Endodermal cell (in vitro differentiated cells): ENCODE data around the gene SC5D. TPM values are rescaled to one million over a fixed set of nuclear protein-coding genes. Genes with fewer than 3 reads are reported as not detected.

Source experiments
- DNase-seq: peaks from one replicate; pipeline ENCODE4 v3.0.0-alpha.2; 2017
- H3K27ac ChIP-seq: 2 replicates; pipeline ENCODE4 v1.5.1; 2013; ENCODE audit warnings: mild to moderate bottlenecking, low read depth, low read length, moderate library complexity
- H3K27me3 ChIP-seq: 2 replicates; pipeline ENCODE4 v1.6.1; 2013; ENCODE audit warnings: mild to moderate bottlenecking, low read length, moderate library complexity; ENCODE audit not compliant: insufficient read depth, control insufficient read depth, poor library complexity, severe bottlenecking
- H3K36me3 ChIP-seq: 2 replicates; pipeline ENCODE4 v1.7.0; 2013; ENCODE audit warnings: mild to moderate bottlenecking, low read length, moderate library complexity; ENCODE audit not compliant: control insufficient read depth, insufficient read depth
- H3K4me1 ChIP-seq: one replicate; pipeline ENCODE4 v1.7.0; 2013; ENCODE audit warnings: low read length; ENCODE audit not compliant: control insufficient read depth, insufficient read depth
- H3K4me3 ChIP-seq: 2 replicates; pipeline ENCODE4 v1.5.1; 2013; ENCODE audit warnings: mild to moderate bottlenecking, low read length, moderate library complexity
- H3K9ac ChIP-seq: 2 replicates; pipeline ENCODE4 v1.6.1; 2013; ENCODE audit warnings: mild to moderate bottlenecking, low read length, moderate library complexity; ENCODE audit not compliant: poor library complexity, severe bottlenecking; ENCODE audit errors: extremely low read depth
- H3K9me3 ChIP-seq: 2 replicates; pipeline ENCODE4 v1.6.1; 2013; ENCODE audit warnings: mild to moderate bottlenecking, low read length, moderate library complexity; ENCODE audit not compliant: control insufficient read depth
- H3K27ac Mint-ChIP-seq: 2 replicates; pipeline ENCODE4 v1.8.0; 2020; ENCODE audit warnings: mixed read lengths
- H3K27me3 Mint-ChIP-seq: 2 replicates; pipeline ENCODE4 v1.8.0; 2021; ENCODE audit warnings: mild to moderate bottlenecking, mixed read lengths; ENCODE audit not compliant: insufficient read depth
- H3K36me3 Mint-ChIP-seq: 2 replicates; pipeline ENCODE4 v1.8.0; 2020; ENCODE audit warnings: low read depth, mixed read lengths
- H3K4me1 Mint-ChIP-seq: 2 replicates; pipeline ENCODE4 v1.8.0; 2020; ENCODE audit warnings: mixed read lengths
- H3K4me3 Mint-ChIP-seq: 2 replicates; pipeline ENCODE4 v1.8.0; 2020; ENCODE audit warnings: mild to moderate bottlenecking, moderate library complexity, mixed read lengths
- H3K9me3 Mint-ChIP-seq: 2 replicates; pipeline ENCODE4 v1.8.0; 2020; ENCODE audit warnings: mild to moderate bottlenecking, mixed read lengths
- WGBS, 2 experiments: methylation state at CpG; one replicate each; pipeline versions ENCODE4 v1.1.5 to v1.1.7; 2013; ENCODE audit warnings: missing lambda C conversion rate in 2 of 2, mixed read lengths in 1 of 2; ENCODE audit not compliant: insufficient coverage in 1 of 2, insufficient read length in 1 of 2; 5-methylcytosine and 5-hydroxymethylcytosine counted together
- total RNA-seq, 2 donors: library from RNA; stranded (reverse); fragmentation: NEBNext Ultra II Directional in 1 of 2; extraction: Animal tissue kit (Norgen Biotek cat#: 25700) in 1 of 2; gene quantifications; 2 replicates in 1 of 2; 3 replicates in 1 of 2; pipeline ENCODE4 v1.2.1, GENCODE V29; 2021
- TF ChIP-seq, protein P1 (sequence below): fragments of 200-600 bp; sonication (generic); conservative IDR thresholded peaks from 2 replicates; pipeline ENCODE4 v1.5.0; 2021; ENCODE audit warnings: antibody characterized with exemption, mild to moderate bottlenecking

The SC5D gene
- total RNA-seq, 2 donors from 2014 or later = 66.0 to 70.9 TPM

DNA sequence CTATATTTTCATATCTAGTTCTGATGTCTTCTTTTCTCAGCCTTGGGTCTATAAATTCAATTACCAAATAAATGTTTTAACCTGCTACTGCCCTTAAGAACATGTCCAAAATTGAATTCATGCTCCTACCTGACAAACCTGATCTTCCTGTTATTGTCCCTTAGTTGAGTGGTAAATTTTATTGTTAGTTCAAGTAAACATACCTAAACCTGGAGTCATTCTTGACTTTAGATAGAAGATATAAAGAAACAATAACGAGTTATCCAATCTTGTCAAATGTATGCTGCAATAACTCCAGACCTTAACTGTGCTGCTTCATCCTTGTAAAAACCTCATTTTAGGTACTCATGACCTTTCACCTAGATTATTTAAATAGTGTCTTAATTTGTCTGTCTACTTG is 34.6 kb upstream of the SC5D start:
- 100% methylated on average over 1 of the region's 1 CpG for WGBS, 2 experiments
- H3K4me3 ChIP-seq = no peak overlapping the region
- TF ChIP-seq, protein P1, sequence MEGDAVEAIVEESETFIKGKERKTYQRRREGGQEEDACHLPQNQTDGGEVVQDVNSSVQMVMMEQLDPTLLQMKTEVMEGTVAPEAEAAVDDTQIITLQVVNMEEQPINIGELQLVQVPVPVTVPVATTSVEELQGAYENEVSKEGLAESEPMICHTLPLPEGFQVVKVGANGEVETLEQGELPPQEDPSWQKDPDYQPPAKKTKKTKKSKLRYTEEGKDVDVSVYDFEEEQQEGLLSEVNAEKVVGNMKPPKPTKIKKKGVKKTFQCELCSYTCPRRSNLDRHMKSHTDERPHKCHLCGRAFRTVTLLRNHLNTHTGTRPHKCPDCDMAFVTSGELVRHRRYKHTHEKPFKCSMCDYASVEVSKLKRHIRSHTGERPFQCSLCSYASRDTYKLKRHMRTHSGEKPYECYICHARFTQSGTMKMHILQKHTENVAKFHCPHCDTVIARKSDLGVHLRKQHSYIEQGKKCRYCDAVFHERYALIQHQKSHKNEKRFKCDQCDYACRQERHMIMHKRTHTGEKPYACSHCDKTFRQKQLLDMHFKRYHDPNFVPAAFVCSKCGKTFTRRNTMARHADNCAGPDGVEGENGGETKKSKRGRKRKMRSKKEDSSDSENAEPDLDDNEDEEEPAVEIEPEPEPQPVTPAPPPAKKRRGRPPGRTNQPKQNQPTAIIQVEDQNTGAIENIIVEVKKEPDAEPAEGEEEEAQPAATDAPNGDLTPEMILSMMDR = no peak
- Mint-ChIP-seq H3K4me3 (no peak overlapping the region), H3K9me3 (peaks cover 14% of the 10 kb centered on the region), H3K4me1 (peaks cover 10% of the 10 kb centered on the region), H3K27ac (no peak overlapping the region), H3K27me3 (no peaks in the 10 kb centered on the region), H3K36me3 (no peaks in the 10 kb centered on the region)
- no peak overlapping the region for H3K27ac ChIP-seq
- no peak for DNase-seq
- no peaks in the 10 kb centered on the region for H3K36me3 ChIP-seq
- H3K9ac ChIP-seq = no peak overlapping the region
- H3K4me1 ChIP-seq = no peaks in the 10 kb centered on the region
- H3K27me3 ChIP-seq = no peaks in the 10 kb centered on the region
- peaks cover 25% of the 10 kb centered on the region for H3K9me3 ChIP-seq

DNA sequence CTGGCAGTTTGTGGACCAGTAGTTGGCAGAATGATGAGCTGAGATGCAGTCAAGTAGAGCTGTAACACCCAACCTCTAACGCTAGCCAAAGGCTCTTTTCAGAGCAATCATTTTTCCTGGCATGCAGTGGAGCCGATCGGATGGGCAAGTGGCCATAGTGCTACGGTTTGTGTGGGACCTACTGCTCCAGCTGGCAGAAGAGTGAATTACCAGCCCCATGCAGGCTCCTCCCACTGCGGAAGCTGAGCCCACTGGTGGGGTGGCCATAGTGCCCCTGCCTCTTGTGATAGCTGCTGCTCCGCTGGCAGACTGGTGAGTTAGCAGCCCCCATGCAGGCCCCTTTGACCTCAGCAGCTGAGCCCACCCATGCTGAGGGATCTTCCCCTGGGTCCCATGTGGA is 27.0 kb upstream of the SC5D start:
- no peak overlapping the region for H3K4me3 Mint-ChIP-seq
- no peaks in the 10 kb centered on the region for H3K36me3 Mint-ChIP-seq
- H3K4me1 Mint-ChIP-seq = peaks cover 14% of the 10 kb centered on the region
- H3K27ac Mint-ChIP-seq = no peak overlapping the region
- no peak for DNase-seq
- no peak overlapping the region for H3K9ac ChIP-seq
- peaks cover 39% of the 10 kb centered on the region for H3K9me3 ChIP-seq
- H3K4me1 ChIP-seq = peaks cover 12% of the 10 kb centered on the region
- H3K27me3 ChIP-seq = peaks cover 40% of the 10 kb centered on the region
- no peaks in the 10 kb centered on the region for H3K36me3 ChIP-seq
- H3K4me3 ChIP-seq = no peak overlapping the region
- TF ChIP-seq, protein P1 = no peak
- WGBS, 2 experiments = 94 to 95% methylated on average over 5 to 6 of the region's 6 CpGs
- peaks cover 27% of the 10 kb centered on the region for H3K9me3 Mint-ChIP-seq
- peaks cover 29% of the 10 kb centered on the region for H3K27me3 Mint-ChIP-seq
- no peak overlapping the region for H3K27ac ChIP-seq

DNA sequence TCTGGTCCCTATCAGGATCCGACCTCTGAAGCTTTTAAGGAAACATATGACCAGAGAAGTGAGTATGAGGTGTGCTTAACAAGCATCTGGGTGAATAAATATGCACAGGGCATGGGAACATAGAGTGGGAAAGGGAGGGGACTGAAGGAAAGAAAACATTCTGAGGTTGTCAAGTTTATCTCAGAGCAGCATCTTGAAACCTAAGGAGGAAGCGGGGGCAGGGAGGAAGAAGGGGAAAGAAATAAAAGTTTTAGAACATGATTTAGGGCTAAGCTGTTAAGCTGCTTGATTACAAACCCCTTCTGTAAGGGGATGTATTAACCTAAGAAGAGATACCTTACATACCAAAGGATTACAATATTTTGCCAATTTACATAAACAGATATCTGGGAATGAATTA is 24.0 kb upstream of the SC5D start:
- Histone ChIP-seq H3K27me3 (peaks cover 53% of the 10 kb centered on the region), H3K36me3 (no peaks in the 10 kb centered on the region), H3K27ac (no peak overlapping the region), H3K4me1 (peaks cover 12% of the 10 kb centered on the region), H3K9ac (no peak overlapping the region), H3K9me3 (peaks cover 26% of the 10 kb centered on the region), H3K4me3 (no peak overlapping the region)
- peaks cover 54% of the 10 kb centered on the region for H3K27me3 Mint-ChIP-seq
- TF ChIP-seq, protein P1 = no peak
- H3K4me3 Mint-ChIP-seq = no peak overlapping the region
- H3K36me3 Mint-ChIP-seq = no peaks in the 10 kb centered on the region
- DNase-seq = no peak
- peaks cover 18% of the 10 kb centered on the region for H3K9me3 Mint-ChIP-seq
- no peak overlapping the region for H3K27ac Mint-ChIP-seq
- WGBS, 2 experiments = 90 to 100% methylated on average over 1 to 2 of the region's 2 CpGs
- H3K4me1 Mint-ChIP-seq = peaks cover 14% of the 10 kb centered on the region
